Measurements from ENCODE around the gene PTAR1.

GRCh38 chr9:69755205-69755604, 4.6 kb downstream of the PTAR1 start:
- TF ChIP-seq CTCF (conservative IDR thresholded peaks at IDR 0.05) (no peak), EZH2 (IDR thresholded peaks at IDR 0.05; ENCODE audit: low read depth) (no peak)

Data from PC-9 (cell line).